GM12878 (cell line): ENCODE results near the gene RCOR2. TPM values are rescaled to one million over a fixed set of nuclear protein-coding genes. Genes with fewer than 3 reads are reported as not detected.

Experiments
- ATF2 ChIP-seq: IDR thresholded peaks from 2 replicates; pipeline ENCODE4 v1.6.1; 2012; ENCODE audit warnings: low read length, inconsistent platforms
- BACH1 ChIP-seq: fragments of 450-650 bp; IDR thresholded peaks from 2 replicates; pipeline ENCODE4 v1.6.1; 2017; ENCODE audit warnings: mild to moderate bottlenecking, borderline replicate concordance
- BMI1 ChIP-seq: fragments of 450-650 bp; IDR thresholded peaks from 2 replicates; pipeline ENCODE4 v1.6.1; 2016; ENCODE audit warnings: mild to moderate bottlenecking, moderate library complexity, borderline replicate concordance
- FOS ChIP-seq: IDR thresholded peaks from 3 replicates; pipeline ENCODE4 v1.6.1; 2011; ENCODE audit warnings: borderline replicate concordance; ENCODE audit not compliant: insufficient read length; ENCODE audit errors: extremely low read depth
- GABPA ChIP-seq: IDR thresholded peaks from 2 replicates; pipeline ENCODE4 v1.6.1; 2014; ENCODE audit warnings: antibody characterized with exemption, low read depth, mild to moderate bottlenecking, inconsistent platforms
- GATAD2B ChIP-seq: fragments of 450-650 bp; conservative IDR thresholded peaks from 2 replicates; pipeline ENCODE4 v1.6.1; 2017; ENCODE audit warnings: low read depth, mild to moderate bottlenecking, moderate library complexity
- IKZF1 ChIP-seq: fragments of 450-650 bp; conservative IDR thresholded peaks from 2 replicates; pipeline ENCODE4 v1.6.1; 2017; ENCODE audit warnings: antibody characterized with exemption, mild to moderate bottlenecking
- IRF5 ChIP-seq: fragments of 450-650 bp; IDR thresholded peaks from 2 replicates; pipeline ENCODE4 v1.6.1; 2017; ENCODE audit warnings: borderline replicate concordance
- MAX ChIP-seq: IDR thresholded peaks from 2 replicates; pipeline ENCODE4 v1.6.1; 2012; ENCODE audit warnings: low read depth, low read length, improper control_type of control experiment
- MLLT1 ChIP-seq: fragments of 450-650 bp; IDR thresholded peaks from 2 replicates; pipeline ENCODE4 v1.6.1; 2016; ENCODE audit warnings: mild to moderate bottlenecking
- NKRF ChIP-seq: fragments of 450-650 bp; conservative IDR thresholded peaks from 2 replicates; pipeline ENCODE4 v1.6.1; 2017; ENCODE audit warnings: mild to moderate bottlenecking, moderate library complexity
- RAD51 ChIP-seq: fragments of 450-650 bp; IDR thresholded peaks from 2 replicates; pipeline ENCODE4 v1.6.1; 2016; ENCODE audit warnings: moderate library complexity, mild to moderate bottlenecking, inconsistent platforms
- RB1 ChIP-seq: fragments of 450-650 bp; formaldehyde crosslinking; IDR thresholded peaks from 2 replicates; pipeline ENCODE4 v1.6.1; 2017; ENCODE audit warnings: mild to moderate bottlenecking, borderline replicate concordance
- ZBED1 ChIP-seq: IDR thresholded peaks from 2 replicates; pipeline ENCODE4 v1.6.1; 2016; ENCODE audit warnings: borderline replicate concordance
- polyA plus RNA-seq, 11 experiments: library from polyadenylated mRNA; depleted of rRNA in 4 of 11; unstranded in 6 of 11; stranded (reverse) in 5 of 11; fragments of >200 nt; fragmentation: Nextera tagmentation in 4 of 11; fragmentation: Illumina TruSeq in 1 of 11; extraction: Ambion mirVana in 4 of 11; extraction: Trizol in 1 of 11; gene quantifications; 1 replicate in 1 of 11; 2 replicates in 10 of 11; pipeline versions ENCODE4 v1.2.1 to v1.2.3, GENCODE V29; 2011 to 2016; ENCODE audit warnings: inconsistent platforms in 2 of 11, missing spikeins in 2 of 11, low read depth in 1 of 11
- total RNA-seq, 4 experiments: library from RNA; depleted of rRNA in 3 of 4; stranded (reverse); fragments of >200 nt in 3 of 4; fragmentation: Illumina TruSeq in 1 of 4; extraction: Trizol in 1 of 4; gene quantifications; 2 replicates each; pipeline versions ENCODE4 v1.2.1 to v1.2.3, GENCODE V29; 2013 to 2021

Gene RCOR2
- total and polyA plus RNA-seq, 10 of the 15 experiments (the other 5 are each of a cell fraction or from before 2014, with no cell fraction given): 0.06 to 0.32 (median 0.17) TPM; not detected in 5

- no peak for TF ChIP-seq ZBED1
- no peak for TF ChIP-seq BACH1
- TF ChIP-seq GATAD2B: 0 out of 2 replicates have a peak, but pooled peaks have one; percentile 48
- TF ChIP-seq RAD51: peak; percentile 96
- peak; percentile 99 for TF ChIP-seq BMI1
- TF ChIP-seq IRF5: no peak
- no peak for TF ChIP-seq FOS
- TF ChIP-seq NKRF: peak; percentile 82
- no peak for TF ChIP-seq ATF2
- TF ChIP-seq RB1: 0 out of 2 replicates have a peak, but pooled peaks have one; percentile 29
- no peak for TF ChIP-seq MLLT1
- no peak for TF ChIP-seq GABPA
- TF ChIP-seq IKZF1: peak; percentile 76
- no peak for TF ChIP-seq MAX
These were observed 21.8 kb upstream of the RCOR2 start, which contains the start of gene NAA40 (continued) for GRCh38 chr11:63938479-63939396.
